Naive thymus-derived CD4-positive, alpha-beta T cell (primary cell): ENCODE data around the gene MAP7D1. TPM values are rescaled to one million over a fixed set of nuclear protein-coding genes. Genes with fewer than 3 reads are reported as not detected.

ENCODE experiments used
- ATAC-seq: fragments of 150-1000 bp; cut with Tn5 transposase; 2 replicates; pipeline ENCODE4 v1.10.0; 2021; ENCODE audit warnings: mild to moderate bottlenecking, moderate library complexity
- CTCF ChIA-PET: fragments of 350-600 bp; sonication (Branson Sonifier 250); formaldehyde crosslinking; loops from one replicate; lab custom pipeline; 2021; ENCODE audit warnings: antibody characterized with exemption; lab: Charles Lee
- POLR2A ChIA-PET: fragments of 350-600 bp; sonication (Branson Sonifier 250); formaldehyde crosslinking; loops from one replicate; lab custom pipeline; 2021; ENCODE audit warnings: antibody characterized with exemption, inconsistent platforms; lab: Charles Lee
- DNase-seq, 9 donors: peaks; one replicate each; pipeline versions ENCODE4 v3.0.0 to v3.0.0-alpha.2; 2020 to 2022; ENCODE audit warnings: mixed read lengths in 1 of 9
- H3K27ac ChIP-seq: one replicate; pipeline ENCODE4 v1.7.0; 2013; ENCODE audit warnings: mild to moderate bottlenecking, low read depth, low read length, moderate library complexity
- H3K27me3 ChIP-seq, 2 donors: one replicate each; pipeline ENCODE4 v1.7.0; 2013; ENCODE audit warnings: low read length in 2 of 2, mild to moderate bottlenecking in 2 of 2, moderate library complexity in 2 of 2; ENCODE audit not compliant: control insufficient read depth in 2 of 2, insufficient read depth in 2 of 2
- H3K36me3 ChIP-seq, 3 experiments: 1 replicate in 2 of 3; 2 replicates in 1 of 3; pipeline ENCODE4 v1.7.0; 2013; ENCODE audit warnings: low read length in 3 of 3, mild to moderate bottlenecking in 3 of 3, moderate library complexity in 1 of 3; ENCODE audit not compliant: insufficient read depth in 3 of 3, control insufficient read depth in 2 of 3
- H3K4me1 ChIP-seq, 2 donors: one replicate each; pipeline ENCODE4 v1.7.0; 2013; ENCODE audit warnings: low read length in 2 of 2, mild to moderate bottlenecking in 2 of 2, moderate library complexity in 1 of 2; ENCODE audit not compliant: control insufficient read depth in 2 of 2, insufficient read depth in 2 of 2
- H3K4me3 ChIP-seq: 2 replicates; pipeline ENCODE4 v1.7.0; 2013; ENCODE audit warnings: mild to moderate bottlenecking, low read length
- H3K9me3 ChIP-seq, 3 experiments: 1 replicate in 2 of 3; 2 replicates in 1 of 3; pipeline ENCODE4 v1.7.0; 2013; ENCODE audit warnings: low read length in 3 of 3; ENCODE audit not compliant: control insufficient read depth in 2 of 3
- H3K27ac Mint-ChIP-seq, 9 donors: one replicate each; pipeline ENCODE4 v1.8.0; 2020 to 2022; ENCODE audit warnings: mixed read lengths in 9 of 9, mild to moderate bottlenecking in 8 of 9, moderate library complexity in 5 of 9, inconsistent platforms in 2 of 9
- H3K27me3 Mint-ChIP-seq, 5 donors: one replicate each; pipeline ENCODE4 v1.8.0; 2021 to 2022; ENCODE audit warnings: mixed read lengths in 5 of 5, mild to moderate bottlenecking in 1 of 5
- H3K36me3 Mint-ChIP-seq, 5 donors: one replicate each; pipeline ENCODE4 v1.8.0; 2020 to 2022; ENCODE audit warnings: mixed read lengths in 5 of 5, mild to moderate bottlenecking in 3 of 5, inconsistent platforms in 1 of 5
- H3K4me1 Mint-ChIP-seq, 7 donors: one replicate each; pipeline ENCODE4 v1.8.0; 2020 to 2022; ENCODE audit warnings: mixed read lengths in 7 of 7, mild to moderate bottlenecking in 3 of 7, inconsistent platforms in 1 of 7
- H3K4me3 Mint-ChIP-seq, 10 donors: one replicate each; pipeline ENCODE4 v1.8.0; 2020 to 2022; ENCODE audit warnings: mild to moderate bottlenecking in 10 of 10, mixed read lengths in 10 of 10, moderate library complexity in 6 of 10, inconsistent platforms in 2 of 10
- H3K9me3 Mint-ChIP-seq, 11 donors: one replicate each; pipeline ENCODE4 v1.8.0; 2020 to 2022; ENCODE audit warnings: mixed read lengths in 11 of 11, mild to moderate bottlenecking in 4 of 11, inconsistent platforms in 1 of 11, moderate library complexity in 1 of 11
- intact Hi-C, 2 donors: fragments of 100-400 bp; cut with micrococcal nuclease; formaldehyde crosslinking; loops; one replicate each; pipeline ENCODE4 v1.15.1; 2023
- polyA plus RNA-seq, 2 donors: library from polyadenylated mRNA; unstranded; fragments of 300-500 nt; fragmentation: Illumina TruSeq; gene quantifications; one replicate each; pipeline ENCODE4 v1.2.3, GENCODE V29; 2021
- total RNA-seq, 6 experiments: library from RNA in 5 of 6; stranded (reverse) in 5 of 6; gene quantifications; 1 replicate in 5 of 6; 2 replicates in 1 of 6; pipeline ENCODE4 v1.2.3 and lab custom pipeline; 2021 to 2026

MAP7D1 gene
- total and polyA plus RNA-seq, 7 experiments from 2014 or later = 15.2 to 257 (median 232) TPM

DNA sequence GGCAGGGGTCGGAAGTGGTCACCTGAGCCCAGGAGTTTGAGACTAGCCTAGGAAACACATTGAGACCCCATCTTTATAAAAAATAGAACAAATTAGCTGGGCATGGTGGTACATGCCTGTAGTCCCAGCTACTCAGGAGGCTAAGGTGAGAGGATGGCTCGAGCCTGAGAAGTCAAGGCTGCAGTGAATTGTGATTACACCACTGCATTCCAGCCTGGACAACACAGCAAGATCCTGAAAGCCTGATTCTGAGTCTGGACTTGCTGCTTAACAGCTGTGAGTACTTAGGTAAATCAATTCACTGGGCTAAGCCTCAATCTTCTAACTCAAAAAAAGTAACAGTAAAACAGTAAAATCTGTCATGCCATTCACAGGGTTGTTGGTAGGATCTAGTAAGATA, 11.5 kb upstream of the MAP7D1 start:
- no peak overlapping the region for H3K27ac ChIP-seq
- H3K27me3 Mint-ChIP-seq = no peaks in the 10 kb centered on the region
- ChIA-PET POLR2A (interaction anchor here (0.6 to 0.7 kb wide), 2 partner anchors 41 to 1343 kb away, joined by 4 to 5 read pairs; no protein-coding TSS in a partner anchor), CTCF (interaction anchor here (0.6 to 0.9 kb wide), 2 partner anchors 16 to 44 kb away, joined by 3 to 6 read pairs; no protein-coding TSS in a partner anchor)
- peaks cover 9 to 15% of the 10 kb centered on the region in 2 donors for H3K4me1 ChIP-seq
- H3K4me3 Mint-ChIP-seq = peak overlapping the region in 1 of 10 donors; percentile 20
- no peaks in the 10 kb centered on the region for H3K9me3 Mint-ChIP-seq
- peaks cover 28 to 67% (median 59%) of the 10 kb centered on the region in 7 donors for H3K4me1 Mint-ChIP-seq
- H3K9me3 ChIP-seq = no peaks in the 10 kb centered on the region
- peak overlapping the region in 1 of 9 donors; percentile 83 for H3K27ac Mint-ChIP-seq
- no peak overlapping the region for H3K4me3 ChIP-seq
- DNase-seq (no peak), ATAC-seq (no peak)
- H3K36me3 Mint-ChIP-seq = peaks cover 3 to 23% (median 7%) of the 10 kb centered on the region in 5 donors
- intact Hi-C loops = no loop called here
- no peaks in the 10 kb centered on the region for H3K27me3 ChIP-seq
- H3K36me3 ChIP-seq = peaks cover 0 to 14% (median 4%) of the 10 kb centered on the region in 3 experiments

DNA sequence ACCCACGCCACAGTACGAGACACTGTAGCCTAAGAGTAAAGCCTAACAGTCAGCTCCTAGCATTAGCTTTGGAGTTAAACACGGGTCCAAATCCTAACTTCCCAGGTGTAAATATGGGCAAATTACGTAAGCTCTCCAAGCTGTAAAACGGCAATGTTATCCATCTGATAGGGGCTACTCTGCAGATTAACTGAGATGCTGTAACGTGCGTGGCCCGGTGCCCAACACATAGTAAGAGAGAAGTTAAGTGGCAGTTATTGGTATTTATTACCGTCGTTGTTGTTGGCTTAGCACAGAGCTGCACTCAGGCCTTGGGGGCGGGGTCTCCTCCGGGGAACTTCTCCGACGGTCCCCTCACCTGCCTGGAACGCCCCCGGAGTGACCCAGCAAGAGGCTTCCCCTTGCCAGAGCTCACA, 7.1 kb upstream of the MAP7D1 start:
- ATAC-seq (no peak), DNase-seq (no peak)
- POLR2A ChIA-PET = interaction anchor here (0.7 to 10.6 kb wide), 11 partner anchors 16 to 1325 kb away, joined by 3 to 272 read pairs (median 6); partner anchors contain the start of genes AGO3 and THRAP3
- H3K27ac Mint-ChIP-seq = peak overlapping the region; percentile 97 to 100 (median 98)
- H3K4me1 Mint-ChIP-seq = peaks cover 42 to 79% (median 63%) of the 10 kb centered on the region in 7 donors
- Histone ChIP-seq H3K27me3 (no peaks in the 10 kb centered on the region), H3K4me3 (peak overlapping the region; percentile 95), H3K36me3 (peaks cover 0 to 5% (median 0%) of the 10 kb centered on the region in 3 experiments), H3K27ac (peak overlapping the region; percentile 91), H3K9me3 (no peaks in the 10 kb centered on the region), H3K4me1 (peaks cover 35 to 52% of the 10 kb centered on the region in 2 donors)
- peak overlapping the region; percentile 90 to 100 (median 98) for H3K4me3 Mint-ChIP-seq
- CTCF ChIA-PET = interaction anchor here (0.6 to 4.5 kb wide), 16 partner anchors 12 to 220 kb away, joined by 3 to 165 read pairs (median 5); partner anchors contain the start of gene THRAP3
- H3K27me3 Mint-ChIP-seq = no peaks in the 10 kb centered on the region
- intact Hi-C loops = loop anchor here (1.0 kb wide), 16 partner anchors 8 to 315 kb away; partner anchors contain the start of genes ADPRS (in 2 of the 2), MRPS15 (in 2 of the 2), THRAP3 (in 2 of the 2) and AGO1 (in 1 of the 2)
- H3K9me3 Mint-ChIP-seq = no peaks in the 10 kb centered on the region
- peaks cover 0 to 10% (median 0%) of the 10 kb centered on the region in 5 donors for H3K36me3 Mint-ChIP-seq

GRCh38 chr1:36149237-36149972, 6.6 kb upstream of the MAP7D1 start, which contains the start of gene TRAPPC3:
TSS of gene TRAPPC3 (minus strand) at chr1:36149486. CDS start at chr1:36149378, 108 bp downstream.
- H3K27ac Mint-ChIP-seq = peak within 1 kb of the TSS; percentile 97 to 100 (median 98)
- Histone ChIP-seq H3K27me3 (no peaks in the 10 kb centered on the region), H3K9me3 (no peaks in the 10 kb centered on the region), H3K4me1 (peaks cover 35 to 52% of the 10 kb centered on the region in 2 donors), H3K36me3 (peaks cover 0 to 5% (median 0%) of the 10 kb centered on the region in 3 experiments), H3K4me3 (peak within 1 kb of the TSS; percentile 95), H3K27ac (peak within 1 kb of the TSS; percentile 91)
- H3K4me3 Mint-ChIP-seq = peak within 1 kb of the TSS; percentile 90 to 100 (median 98)
- no peaks in the 10 kb centered on the region for H3K9me3 Mint-ChIP-seq
- H3K4me1 Mint-ChIP-seq = peaks cover 48 to 84% (median 66%) of the 10 kb centered on the region in 7 donors
- intact Hi-C loops = loop anchor here (1.0 kb wide), 16 partner anchors 8 to 315 kb away; partner anchors contain the start of genes ADPRS (in 2 of the 2), MRPS15 (in 2 of the 2), THRAP3 (in 2 of the 2) and AGO1 (in 1 of the 2)
- CTCF ChIA-PET = interaction anchor here (0.6 to 4.5 kb wide), 20 partner anchors 12 to 220 kb away, joined by 3 to 165 read pairs (median 4); partner anchors contain the start of gene THRAP3
- POLR2A ChIA-PET = interaction anchor here (0.6 to 10.6 kb wide), 12 partner anchors 8 to 1324 kb away, joined by 3 to 272 read pairs (median 4); partner anchors contain the start of genes AGO3 and THRAP3
- no peaks in the 10 kb centered on the region for H3K27me3 Mint-ChIP-seq
- peaks cover 0 to 10% (median 0%) of the 10 kb centered on the region in 5 donors for H3K36me3 Mint-ChIP-seq
- peak; percentile 96 for ATAC-seq
- peak; percentile 96 to 100 (median 99) for DNase-seq

DNA sequence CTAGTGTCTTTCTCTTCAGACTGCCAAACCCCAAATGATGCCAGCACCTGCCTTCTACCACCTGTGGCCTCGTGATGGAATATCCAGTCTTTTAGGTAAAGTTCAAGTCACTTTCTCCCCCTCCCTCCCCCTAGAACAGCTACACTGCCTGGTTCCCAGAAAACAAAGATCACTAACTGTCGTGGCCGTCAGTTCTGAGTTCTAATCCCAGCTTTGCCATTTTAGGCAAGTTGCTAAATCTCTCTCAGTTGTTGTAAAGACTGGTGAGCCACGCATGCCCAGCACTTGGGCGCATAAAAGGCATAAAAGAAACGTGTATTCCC, 6.0 kb upstream of the MAP7D1 start:
- Histone ChIP-seq H3K36me3 (peaks cover 0 to 5% (median 0%) of the 10 kb centered on the region in 3 experiments), H3K4me3 (peak overlapping the region; percentile 4), H3K27me3 (no peaks in the 10 kb centered on the region), H3K27ac (peak overlapping the region; percentile 91), H3K9me3 (no peaks in the 10 kb centered on the region), H3K4me1 (peaks cover 39 to 56% of the 10 kb centered on the region in 2 donors)
- peak overlapping the region; percentile 90 to 100 (median 98) for H3K4me3 Mint-ChIP-seq
- H3K9me3 Mint-ChIP-seq = no peaks in the 10 kb centered on the region
- POLR2A ChIA-PET = interaction anchor here (0.6 to 10.6 kb wide), 7 partner anchors 8 to 1323 kb away, joined by 3 to 272 read pairs (median 33); partner anchors contain the start of gene THRAP3
- CTCF ChIA-PET = interaction anchor here (0.7 to 4.5 kb wide), 15 partner anchors 11 to 219 kb away, joined by 3 to 165 read pairs (median 6); partner anchors contain the start of gene THRAP3
- no peak for ATAC-seq
- peaks cover 52 to 84% (median 68%) of the 10 kb centered on the region in 7 donors for H3K4me1 Mint-ChIP-seq
- H3K27me3 Mint-ChIP-seq = no peaks in the 10 kb centered on the region
- peaks cover 0 to 10% (median 0%) of the 10 kb centered on the region in 5 donors for H3K36me3 Mint-ChIP-seq
- DNase-seq = no peak
- peak overlapping the region; percentile 97 to 100 (median 98) for H3K27ac Mint-ChIP-seq
- intact Hi-C loops = loop anchor here (1.0 to 10.0 kb wide), 19 partner anchors 7 to 1405 kb away; partner anchors contain the start of genes ADPRS (in 2 of the 2), AGO3 (in 2 of the 2), MRPS15 (in 2 of the 2) and THRAP3 (in 2 of the 2)

GRCh38 chr1:36150296-36151133, 5.4 kb upstream of the MAP7D1 start:
- intact Hi-C loops = loop anchor here in 1 of 2 donors (5.0 to 10.0 kb wide), 3 partner anchors 218 to 1404 kb away; partner anchors contain the start of genes AGO3, DNALI1, SNIP1 and ZC3H12A
- Mint-ChIP-seq H3K9me3 (no peaks in the 10 kb centered on the region), H3K27ac (peak overlapping the region; percentile 97 to 100 (median 98)), H3K27me3 (no peaks in the 10 kb centered on the region), H3K36me3 (peaks cover 0 to 10% (median 0%) of the 10 kb centered on the region in 5 donors), H3K4me1 (peaks cover 52 to 86% (median 67%) of the 10 kb centered on the region in 7 donors), H3K4me3 (peak overlapping the region; percentile 90 to 100 (median 98))
- DNase-seq = peak; percentile 20 to 81 (median 35)
- H3K36me3 ChIP-seq = peaks cover 0 to 5% (median 0%) of the 10 kb centered on the region in 3 experiments
- peak; percentile 44 for ATAC-seq
- peak overlapping the region; percentile 57 for H3K4me3 ChIP-seq
- no peaks in the 10 kb centered on the region for H3K27me3 ChIP-seq
- H3K4me1 ChIP-seq = peaks cover 43 to 60% of the 10 kb centered on the region in 2 donors
- no peaks in the 10 kb centered on the region for H3K9me3 ChIP-seq
- ChIA-PET POLR2A (interaction anchor here (0.6 to 10.6 kb wide), 7 partner anchors 7 to 135 kb away, joined by 3 to 272 read pairs (median 33); partner anchors contain the start of gene THRAP3), CTCF (interaction anchor here (0.7 to 4.5 kb wide), 15 partner anchors 11 to 162 kb away, joined by 3 to 165 read pairs (median 6); partner anchors contain the start of gene THRAP3)
- peak overlapping the region; percentile 91 for H3K27ac ChIP-seq
